Activated CD4-positive, alpha-beta memory T cell treated with anti-CD3 and anti-CD28 coated beads, Interleukin-2, amount 10 ng/mL, durations not matched to agents 7 days and 5 days (primary cell): ENCODE measurements around the gene TMEM273. TPM values are rescaled to one million over a fixed set of nuclear protein-coding genes. Genes with fewer than 3 reads are reported as not detected.

Source experiments
- CTCF ChIA-PET: fragments of 350-600 bp; sonication (Branson Sonifier 250); formaldehyde crosslinking; loops from one replicate; lab custom pipeline; 2021; ENCODE audit warnings: antibody characterized with exemption, inconsistent platforms; lab: Charles Lee
- POLR2A ChIA-PET: fragments of 350-600 bp; sonication (Branson Sonifier 250); formaldehyde crosslinking; loops from one replicate; lab custom pipeline; 2021; ENCODE audit warnings: antibody characterized with exemption; lab: Charles Lee
- DNase-seq: peaks from one replicate; pipeline ENCODE4 v3.0.0-alpha.2; 2020
- H3K27ac Mint-ChIP-seq: one replicate; pipeline ENCODE4 v1.8.0; 2021; ENCODE audit warnings: mild to moderate bottlenecking, mixed read lengths
- H3K27me3 Mint-ChIP-seq: one replicate; pipeline ENCODE4 v1.8.0; 2021; ENCODE audit warnings: mixed read lengths
- H3K36me3 Mint-ChIP-seq: one replicate; pipeline ENCODE4 v1.8.0; 2021; ENCODE audit warnings: low read depth, mixed read lengths
- H3K4me1 Mint-ChIP-seq: one replicate; pipeline ENCODE4 v1.8.0; 2021; ENCODE audit warnings: mixed read lengths
- H3K4me3 Mint-ChIP-seq: one replicate; pipeline ENCODE4 v1.8.0; 2021; ENCODE audit warnings: mild to moderate bottlenecking, mixed read lengths
- H3K9me3 Mint-ChIP-seq: one replicate; pipeline ENCODE4 v1.8.0; 2021; ENCODE audit warnings: mixed read lengths
- total RNA-seq, 2 experiments: library from RNA; stranded (reverse); gene quantifications; one replicate each; pipeline ENCODE4 v1.2.3, GENCODE V29; 2021

The TMEM273 gene
- total RNA-seq, 2 experiments from 2014 or later, result 98.2 to 100 TPM

DNA sequence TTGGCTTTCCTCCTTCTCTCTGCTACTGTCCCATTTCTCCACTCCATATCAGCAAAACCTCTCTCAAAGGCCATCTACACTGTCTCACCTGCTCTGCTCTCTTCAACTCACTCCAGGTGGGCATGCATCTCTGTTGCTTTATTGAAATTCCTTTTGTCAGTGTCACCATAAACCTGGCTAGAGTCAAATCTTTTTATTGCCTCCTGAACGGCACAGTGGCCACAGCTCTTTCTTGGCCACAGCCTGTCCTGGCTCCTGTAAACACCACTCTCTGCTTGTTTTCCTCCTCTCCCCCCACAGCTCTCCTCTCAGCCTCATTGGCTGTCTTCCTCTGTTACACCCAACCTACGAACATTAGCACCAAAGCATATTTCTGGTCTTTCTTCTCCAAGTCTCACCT lies 31.1 kb upstream of the TMEM273 start:
- DNase-seq, result no peak
- Mint-ChIP-seq H3K27ac (no peak overlapping the region), H3K4me1 (peaks cover 5% of the 10 kb centered on the region), H3K36me3 (no peaks in the 10 kb centered on the region), H3K4me3 (no peak overlapping the region), H3K9me3 (peaks cover 6% of the 10 kb centered on the region), H3K27me3 (peaks cover 17% of the 10 kb centered on the region)
- CTCF ChIA-PET, result no interaction called here
- POLR2A ChIA-PET, result no interaction called here

- no peak overlapping the region for H3K27ac Mint-ChIP-seq
- DNase-seq, result no peak
- peaks cover 6% of the 10 kb centered on the region for H3K9me3 Mint-ChIP-seq
- POLR2A ChIA-PET, result no interaction called here
- CTCF ChIA-PET, result no interaction called here
- H3K36me3 Mint-ChIP-seq, result no peaks in the 10 kb centered on the region
- no peak overlapping the region for H3K4me3 Mint-ChIP-seq
- H3K27me3 Mint-ChIP-seq, result peaks cover 25% of the 10 kb centered on the region
- H3K4me1 Mint-ChIP-seq, result peaks cover 5% of the 10 kb centered on the region
Observed at GRCh38 chr10:49218480-49218879, 30.3 kb upstream of the TMEM273 start.

GRCh38 chr10:49217645-49218044 lies 29.5 kb upstream of the TMEM273 start:
- Mint-ChIP-seq H3K27me3 (peaks cover 27% of the 10 kb centered on the region), H3K4me1 (peaks cover 5% of the 10 kb centered on the region), H3K4me3 (no peak overlapping the region), H3K9me3 (peaks cover 6% of the 10 kb centered on the region), H3K36me3 (no peaks in the 10 kb centered on the region), H3K27ac (no peak overlapping the region)
- CTCF ChIA-PET, result no interaction called here
- no peak for DNase-seq
- POLR2A ChIA-PET, result no interaction called here

GRCh38 chr10:49213211-49213610 lies 25.0 kb upstream of the TMEM273 start:
- H3K9me3 Mint-ChIP-seq, result no peaks in the 10 kb centered on the region
- no peaks in the 10 kb centered on the region for H3K36me3 Mint-ChIP-seq
- no peak for DNase-seq
- CTCF ChIA-PET, result no interaction called here
- POLR2A ChIA-PET, result no interaction called here
- peaks cover 5% of the 10 kb centered on the region for H3K4me1 Mint-ChIP-seq
- H3K27ac Mint-ChIP-seq, result no peak overlapping the region
- no peak overlapping the region for H3K4me3 Mint-ChIP-seq
- H3K27me3 Mint-ChIP-seq, result peaks cover 25% of the 10 kb centered on the region

DNA sequence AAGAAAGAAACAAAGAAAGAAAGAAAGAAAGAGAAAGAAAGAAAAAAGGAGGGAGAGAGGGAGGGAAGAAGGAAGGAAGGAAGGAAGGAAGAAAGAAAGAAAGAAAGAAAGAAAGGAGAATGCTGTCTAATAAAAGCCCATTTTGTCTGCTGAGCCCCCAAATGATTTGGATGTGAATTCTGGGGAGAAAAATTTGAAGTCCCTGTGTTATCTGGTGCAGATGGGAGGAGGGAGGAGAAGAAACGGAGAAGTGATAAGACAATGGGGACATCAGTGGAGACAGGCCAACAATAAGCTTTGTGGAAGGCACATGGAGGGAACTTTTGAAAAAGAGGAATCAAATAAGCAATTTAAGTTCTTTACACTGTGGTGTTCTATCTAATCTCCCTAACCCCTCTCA lies 24.6 kb upstream of the TMEM273 start:
- H3K9me3 Mint-ChIP-seq, result no peaks in the 10 kb centered on the region
- no peak overlapping the region for H3K27ac Mint-ChIP-seq
- peaks cover 25% of the 10 kb centered on the region for H3K27me3 Mint-ChIP-seq
- CTCF ChIA-PET, result no interaction called here
- no peaks in the 10 kb centered on the region for H3K36me3 Mint-ChIP-seq
- POLR2A ChIA-PET, result no interaction called here
- DNase-seq, result no peak
- H3K4me3 Mint-ChIP-seq, result no peak overlapping the region
- peaks cover 5% of the 10 kb centered on the region for H3K4me1 Mint-ChIP-seq

DNA sequence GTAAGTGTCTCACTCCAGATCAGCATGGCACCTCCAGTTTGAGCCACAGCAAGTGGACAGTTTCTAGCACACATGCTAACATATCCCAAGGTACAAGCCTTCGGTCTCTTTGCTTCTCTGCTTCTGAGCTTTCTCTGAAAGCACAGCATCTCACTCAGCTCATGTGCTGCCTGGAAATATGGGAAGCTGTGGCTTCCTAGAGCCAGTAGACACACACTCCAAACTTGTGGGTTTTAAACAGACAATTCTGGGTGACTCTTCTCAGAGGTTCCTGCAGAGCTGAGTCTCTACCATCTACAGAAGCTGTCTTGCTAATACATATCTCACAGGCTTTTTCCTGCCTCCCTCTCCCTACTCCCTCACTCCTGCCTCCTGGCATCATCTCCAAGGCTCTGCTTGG lies 23.9 kb upstream of the TMEM273 start:
- POLR2A ChIA-PET, result no interaction called here
- Mint-ChIP-seq H3K4me1 (peaks cover 3% of the 10 kb centered on the region), H3K9me3 (no peaks in the 10 kb centered on the region), H3K4me3 (no peak overlapping the region), H3K27me3 (peaks cover 25% of the 10 kb centered on the region), H3K27ac (no peak overlapping the region), H3K36me3 (no peaks in the 10 kb centered on the region)
- no peak for DNase-seq
- CTCF ChIA-PET, result no interaction called here

- no peaks in the 10 kb centered on the region for H3K36me3 Mint-ChIP-seq
- CTCF ChIA-PET, result no interaction called here
- POLR2A ChIA-PET, result no interaction called here
- peaks cover 26% of the 10 kb centered on the region for H3K27me3 Mint-ChIP-seq
- H3K27ac Mint-ChIP-seq, result no peak overlapping the region
- H3K4me1 Mint-ChIP-seq, result no peaks in the 10 kb centered on the region
- H3K4me3 Mint-ChIP-seq, result no peak overlapping the region
- no peak for DNase-seq
- H3K9me3 Mint-ChIP-seq, result no peaks in the 10 kb centered on the region
Observed at GRCh38 chr10:49208996-49209395, 20.8 kb upstream of the TMEM273 start.

- H3K4me1 Mint-ChIP-seq, result no peaks in the 10 kb centered on the region
- ChIA-PET CTCF (interaction anchor here (1.1 kb wide), 1 partner anchor 327 kb away, joined by 3 read pairs; no protein-coding TSS in a partner anchor), POLR2A (no interaction called here)
- DNase-seq, result no peak
- peaks cover 31% of the 10 kb centered on the region for H3K27me3 Mint-ChIP-seq
- no peak overlapping the region for H3K27ac Mint-ChIP-seq
- no peak overlapping the region for H3K4me3 Mint-ChIP-seq
- H3K9me3 Mint-ChIP-seq, result no peaks in the 10 kb centered on the region
- H3K36me3 Mint-ChIP-seq, result no peaks in the 10 kb centered on the region
Observed at GRCh38 chr10:49207936-49208487, 19.8 kb upstream of the TMEM273 start.

- Mint-ChIP-seq H3K9me3 (no peaks in the 10 kb centered on the region), H3K36me3 (no peaks in the 10 kb centered on the region), H3K27ac (no peak overlapping the region), H3K27me3 (peaks cover 32% of the 10 kb centered on the region), H3K4me3 (no peak overlapping the region), H3K4me1 (no peaks in the 10 kb centered on the region)
- no peak for DNase-seq
- ChIA-PET CTCF (interaction anchor here (1.1 kb wide), 1 partner anchor 328 kb away, joined by 3 read pairs; no protein-coding TSS in a partner anchor), POLR2A (no interaction called here)
Observed at GRCh38 chr10:49207113-49207512, 18.9 kb upstream of the TMEM273 start.

DNA sequence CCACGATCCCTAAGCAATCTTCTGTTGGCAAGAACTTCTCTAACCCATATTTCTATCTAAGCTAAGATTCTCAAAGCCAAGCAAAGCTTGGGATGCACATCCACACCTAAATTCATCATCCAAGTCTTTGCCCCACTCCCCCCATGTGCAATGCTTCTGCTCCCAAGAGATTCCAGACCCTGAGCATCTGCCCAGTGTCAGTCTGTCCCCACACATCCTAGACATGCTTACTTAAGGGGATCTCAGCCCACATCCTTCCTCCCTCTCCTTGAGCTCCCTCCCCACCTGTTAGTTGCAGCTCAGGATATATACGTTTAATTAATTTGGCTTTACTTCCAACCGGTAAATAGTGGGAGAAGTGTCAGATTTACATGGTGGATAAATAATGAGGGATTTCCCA lies 17.0 kb upstream of the TMEM273 start:
- CTCF ChIA-PET, result no interaction called here
- H3K36me3 Mint-ChIP-seq, result no peaks in the 10 kb centered on the region
- no peak overlapping the region for H3K4me3 Mint-ChIP-seq
- H3K27ac Mint-ChIP-seq, result no peak overlapping the region
- H3K27me3 Mint-ChIP-seq, result peaks cover 34% of the 10 kb centered on the region
- POLR2A ChIA-PET, result no interaction called here
- no peak for DNase-seq
- no peaks in the 10 kb centered on the region for H3K4me1 Mint-ChIP-seq
- H3K9me3 Mint-ChIP-seq, result no peaks in the 10 kb centered on the region

GRCh38 chr10:49204119-49204518 lies 15.9 kb upstream of the TMEM273 start:
- H3K27me3 Mint-ChIP-seq, result peaks cover 44% of the 10 kb centered on the region
- H3K4me3 Mint-ChIP-seq, result no peak overlapping the region
- no peak overlapping the region for H3K27ac Mint-ChIP-seq
- H3K9me3 Mint-ChIP-seq, result no peaks in the 10 kb centered on the region
- CTCF ChIA-PET, result no interaction called here
- no peaks in the 10 kb centered on the region for H3K4me1 Mint-ChIP-seq
- no peak for DNase-seq
- no peaks in the 10 kb centered on the region for H3K36me3 Mint-ChIP-seq
- POLR2A ChIA-PET, result no interaction called here

GRCh38 chr10:49202266-49202665 lies 14.1 kb upstream of the TMEM273 start:
- no peaks in the 10 kb centered on the region for H3K9me3 Mint-ChIP-seq
- ChIA-PET POLR2A (no interaction called here), CTCF (interaction anchor here (0.9 kb wide), 1 partner anchor 546 kb away, joined by 3 read pairs; no protein-coding TSS in a partner anchor)
- no peak for DNase-seq
- peaks cover 54% of the 10 kb centered on the region for H3K27me3 Mint-ChIP-seq
- H3K4me3 Mint-ChIP-seq, result no peak overlapping the region
- H3K27ac Mint-ChIP-seq, result no peak overlapping the region
- no peaks in the 10 kb centered on the region for H3K4me1 Mint-ChIP-seq
- peaks cover 3% of the 10 kb centered on the region for H3K36me3 Mint-ChIP-seq

DNA sequence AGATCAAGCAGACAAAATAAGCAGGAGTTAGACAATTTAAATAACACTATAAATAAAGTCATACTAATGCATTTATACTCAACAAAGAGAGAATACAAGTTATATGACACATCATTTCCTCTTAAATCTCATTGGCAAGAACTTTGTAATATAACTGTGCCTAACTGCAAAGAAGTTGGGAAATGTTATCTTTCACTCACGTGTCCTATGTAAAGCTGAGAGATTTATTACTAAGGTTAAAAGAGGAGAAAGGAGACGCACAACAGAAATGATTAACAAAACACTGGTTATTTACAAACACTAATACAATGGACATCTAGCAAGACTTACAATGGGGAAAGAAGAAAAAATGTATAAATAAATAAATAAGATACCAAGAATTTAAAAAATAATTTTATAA lies 12.7 kb upstream of the TMEM273 start:
- DNase-seq, result no peak
- ChIA-PET CTCF (no interaction called here), POLR2A (no interaction called here)
- H3K36me3 Mint-ChIP-seq, result peaks cover 3% of the 10 kb centered on the region
- no peaks in the 10 kb centered on the region for H3K4me1 Mint-ChIP-seq
- H3K9me3 Mint-ChIP-seq, result no peaks in the 10 kb centered on the region
- H3K27ac Mint-ChIP-seq, result no peak overlapping the region
- H3K27me3 Mint-ChIP-seq, result peaks cover 54% of the 10 kb centered on the region
- no peak overlapping the region for H3K4me3 Mint-ChIP-seq

DNA sequence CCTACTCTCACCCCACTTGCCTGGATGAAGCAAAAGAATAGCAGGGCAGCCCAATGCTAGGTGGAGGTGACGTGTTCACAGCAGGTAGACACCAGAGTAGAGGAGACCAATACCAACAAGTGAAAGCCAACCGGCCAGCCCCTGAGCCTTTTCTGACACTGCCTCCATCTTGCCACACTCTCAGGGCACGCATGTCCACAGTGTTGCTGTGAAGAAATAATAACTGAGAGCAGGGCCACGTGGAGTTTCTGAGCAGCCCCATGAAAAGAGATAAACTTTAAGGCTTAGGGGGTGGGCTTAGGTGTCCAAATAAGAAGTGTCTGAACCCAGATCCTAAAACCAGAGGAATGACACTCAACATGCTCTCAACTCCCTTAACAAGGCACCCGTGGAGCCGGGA lies 9.0 kb upstream of the TMEM273 start:
- ChIA-PET POLR2A (no interaction called here), CTCF (no interaction called here)
- H3K9me3 Mint-ChIP-seq, result no peaks in the 10 kb centered on the region
- DNase-seq, result no peak
- peaks cover 8% of the 10 kb centered on the region for H3K36me3 Mint-ChIP-seq
- peaks cover 22% of the 10 kb centered on the region for H3K4me1 Mint-ChIP-seq
- H3K27ac Mint-ChIP-seq, result no peak overlapping the region
- peaks cover 27% of the 10 kb centered on the region for H3K27me3 Mint-ChIP-seq
- H3K4me3 Mint-ChIP-seq, result no peak overlapping the region
